ENCODE measurements around the gene PANX2.

The PANX2 gene

DNA sequence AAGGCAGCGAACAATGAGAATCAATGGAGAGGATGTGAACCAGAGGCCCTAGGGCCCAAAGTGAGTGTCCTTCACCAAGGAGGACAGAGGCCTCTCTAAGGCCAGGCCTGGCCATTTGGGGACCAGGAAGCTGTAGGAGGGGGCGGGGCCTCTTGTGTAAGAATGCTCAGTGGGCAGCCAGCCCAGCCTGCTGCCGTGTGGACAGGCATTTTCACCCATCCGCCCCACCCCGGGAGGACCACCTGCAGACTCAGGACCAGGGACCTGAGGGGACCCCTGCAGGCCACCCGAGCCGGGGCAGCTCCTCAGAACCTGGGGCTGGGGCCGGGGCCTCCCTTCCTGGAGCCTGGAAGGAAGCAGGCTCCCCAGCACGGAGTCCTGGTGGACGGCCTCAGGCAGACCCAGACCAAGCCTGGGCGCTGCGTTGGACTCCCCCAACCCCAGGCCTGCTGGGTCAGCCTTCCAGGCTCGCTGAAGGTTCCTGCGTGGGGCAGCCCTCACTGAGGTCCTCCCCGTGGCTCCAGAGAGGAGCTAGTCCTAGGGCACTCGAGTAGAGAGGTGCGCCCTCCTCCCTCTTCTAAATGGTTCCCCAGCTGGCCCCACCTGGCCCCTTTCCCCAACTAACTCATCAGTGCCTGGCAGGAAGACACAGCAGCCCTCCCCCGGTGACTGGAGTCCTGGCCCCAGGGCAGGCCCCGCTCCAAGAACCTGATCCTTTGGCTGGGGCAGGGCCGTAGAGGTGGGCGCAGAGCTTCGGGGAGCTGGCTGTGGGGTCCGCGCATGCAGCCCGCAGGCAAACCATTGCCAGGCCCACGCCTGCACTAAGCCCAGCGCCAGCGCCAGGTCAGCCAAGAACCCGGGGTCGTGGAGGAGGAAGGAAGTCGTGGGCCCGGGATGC is 13.7 kb downstream of the PANX2 start:
- peak; percentile 36 for DNase-seq

GRCh38 chr22:50184902-50185374 is 14.4 kb downstream of the PANX2 start:
- no peak for DNase-seq

DNA sequence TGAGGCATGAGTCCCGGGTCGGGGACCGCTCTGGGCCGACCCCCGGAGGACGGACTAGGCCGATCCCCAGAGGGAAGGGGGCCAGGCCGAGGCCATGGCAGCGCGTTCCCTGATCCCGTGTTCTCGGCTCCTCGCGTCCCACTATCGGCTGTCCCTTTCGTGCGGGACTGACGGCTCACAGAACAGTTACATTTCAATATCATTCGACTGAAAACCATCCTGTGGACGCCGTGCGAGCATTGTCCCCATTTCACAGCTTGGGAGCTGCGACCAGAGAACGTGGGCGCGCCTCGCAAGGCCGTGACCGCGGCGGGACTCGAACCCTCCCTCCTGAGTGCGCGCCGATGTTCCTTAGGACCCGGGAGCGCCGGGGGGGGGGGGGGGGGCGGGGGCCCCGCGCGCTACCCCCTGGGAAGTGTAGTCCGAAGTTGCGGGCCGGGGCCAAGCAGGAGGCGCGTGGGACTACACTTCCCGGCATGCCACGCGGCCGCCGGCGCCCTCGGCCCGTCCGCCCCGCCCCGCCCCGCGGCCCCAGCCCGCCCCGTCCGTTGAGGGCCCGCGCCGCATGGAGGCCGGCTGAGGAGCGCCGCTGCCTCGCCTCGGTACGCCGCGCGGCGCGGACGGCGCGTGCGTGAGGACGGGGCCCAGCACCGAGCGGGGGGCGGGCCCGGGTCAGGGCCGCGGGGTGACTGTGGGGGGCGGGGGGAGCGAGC is 15.0 kb downstream of the PANX2 start, which contains the start of gene TRABD:
TRABD (plus strand) TSS at position 539 of the 713 bp plus-strand sequence. CDS start 7,148 bp downstream, outside the sequence.
- peak; percentile 89 for DNase-seq

- no peak for DNase-seq
Measured at GRCh38 chr22:50186181-50186714, 15.7 kb downstream of the PANX2 start.

GRCh38 chr22:50186761-50187523 is 16.4 kb downstream of the PANX2 start:
- peak; percentile 18 for DNase-seq

DNA sequence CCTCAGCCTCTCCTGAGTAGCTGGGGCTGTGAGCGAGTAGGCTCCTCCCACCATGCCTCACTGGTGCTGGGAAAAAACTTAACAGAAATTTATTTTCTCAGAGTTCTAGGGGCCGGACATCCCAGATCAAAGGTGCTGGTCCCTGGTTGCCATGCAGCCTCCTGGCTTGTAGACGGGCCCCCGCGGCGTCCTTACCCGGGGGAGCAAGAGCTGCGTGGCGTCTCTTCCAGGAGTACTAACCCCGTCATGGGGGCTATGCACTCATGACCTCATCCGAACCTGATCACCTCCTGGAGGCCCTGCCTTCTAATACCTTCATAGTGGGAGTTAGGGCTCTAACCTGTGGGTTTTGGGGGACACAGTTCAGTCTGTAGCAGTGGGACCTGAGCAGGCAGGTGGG is 17.8 kb downstream of the PANX2 start:
- no peak for DNase-seq

GRCh38 chr22:50189184-50189848 is 18.8 kb downstream of the PANX2 start:
- no peak for DNase-seq

GRCh38 chr22:50189849-50190181 is 19.3 kb downstream of the PANX2 start:
- no peak for DNase-seq

DNA sequence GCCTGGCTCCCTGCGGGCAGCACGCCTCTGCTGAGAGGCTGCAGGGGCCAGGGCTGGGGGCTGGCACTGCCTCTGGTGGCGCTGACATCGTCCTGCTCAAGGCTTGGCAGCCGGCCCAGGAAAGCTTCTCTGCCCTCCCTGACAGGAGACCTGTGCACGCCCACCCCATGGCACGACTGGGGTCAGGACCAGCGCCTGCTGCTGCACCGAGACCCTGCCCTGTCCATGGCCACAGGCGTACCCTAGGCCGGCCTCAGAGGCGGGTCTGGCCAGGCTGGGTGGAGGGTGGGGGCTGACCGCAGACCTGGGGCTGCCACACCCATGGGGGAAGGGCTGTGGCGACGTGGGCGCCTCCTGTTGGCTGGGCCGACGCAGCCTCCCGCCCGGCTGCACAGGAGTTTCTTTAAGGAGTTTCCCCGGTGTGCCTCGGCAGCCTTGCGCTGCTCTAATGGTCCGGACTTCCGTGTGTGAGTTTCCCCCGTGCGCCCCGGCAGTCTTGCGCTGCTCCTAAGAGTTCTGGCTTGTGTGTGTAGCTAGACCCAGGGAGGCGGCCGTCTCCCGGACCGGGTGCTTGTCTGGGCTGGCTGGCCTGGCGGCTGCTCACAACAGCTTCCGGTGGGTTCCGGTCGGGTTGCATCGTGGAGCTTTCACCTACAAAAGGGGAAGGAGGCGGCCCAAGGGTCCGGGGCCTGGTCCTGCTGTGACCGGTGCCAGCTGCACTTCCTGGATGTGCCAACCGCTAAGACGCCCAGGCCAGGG is 19.8 kb downstream of the PANX2 start:
- peak; percentile 52 for DNase-seq

- no peak for DNase-seq
Measured at GRCh38 chr22:50190941-50191741, 20.6 kb downstream of the PANX2 start.

GRCh38 chr22:50192436-50193204 is 22.1 kb downstream of the PANX2 start:
- no peak for DNase-seq

DNA sequence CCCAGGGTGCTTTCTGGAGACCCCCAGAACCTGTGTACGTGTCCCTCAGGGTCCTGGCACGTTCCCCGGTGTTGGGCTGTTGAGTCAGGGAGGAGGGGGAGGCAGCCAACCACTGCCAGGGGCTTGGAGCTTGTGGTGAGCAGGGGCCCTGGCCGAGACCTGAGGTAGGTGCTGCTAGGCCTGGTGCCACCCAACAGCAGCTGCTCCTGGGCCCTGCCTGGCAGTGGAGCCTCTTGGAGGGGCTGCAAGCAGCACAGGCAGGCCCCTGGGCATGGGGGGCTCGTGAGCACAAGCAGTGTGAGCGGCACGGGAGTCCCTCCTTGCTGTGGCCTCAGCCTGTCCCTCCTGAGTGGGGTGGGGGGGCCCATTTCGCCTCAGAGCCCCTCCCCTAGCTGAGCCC is 23.1 kb downstream of the PANX2 start:
- DNase-seq: no peak

DNA sequence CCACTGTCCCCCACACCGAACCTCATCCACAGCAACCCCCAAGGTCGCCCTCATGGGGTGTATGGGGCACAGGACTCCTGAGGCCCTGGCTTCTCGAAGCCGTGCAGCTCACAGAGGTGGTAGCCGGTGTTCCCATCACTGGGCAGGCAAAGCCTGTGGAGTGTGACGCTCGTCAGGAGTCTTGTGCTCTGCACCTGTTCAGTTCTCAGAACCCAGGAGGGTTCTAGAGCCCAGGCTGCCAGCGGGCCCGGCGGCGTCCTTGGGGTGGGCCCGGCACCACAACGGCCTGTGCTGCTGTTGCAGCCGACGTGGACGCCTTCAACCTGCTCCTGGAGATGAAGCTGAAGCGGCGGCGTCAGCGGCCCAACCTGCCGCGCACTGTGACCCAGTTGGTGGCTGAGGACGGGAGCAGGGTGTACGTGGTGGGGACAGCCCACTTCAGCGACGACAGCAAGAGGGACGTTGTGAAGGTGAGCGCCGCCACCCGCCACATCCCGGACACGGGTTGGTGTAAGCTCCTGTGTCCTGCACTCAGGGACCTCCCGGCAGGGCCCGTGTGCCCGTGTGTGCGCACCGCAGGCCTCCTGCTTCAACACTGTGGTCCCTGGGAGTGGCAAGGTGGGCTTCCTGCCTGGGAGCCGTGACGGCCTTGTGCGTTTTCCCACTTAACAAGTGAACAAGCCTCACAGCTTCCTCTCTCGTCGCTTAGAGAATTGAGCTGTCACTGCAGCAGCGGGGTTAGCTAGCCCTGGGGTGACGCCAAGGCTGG is 23.7 kb downstream of the PANX2 start:
- DNase-seq: no peak

GRCh38 chr22:50196256-50196655 is 25.7 kb downstream of the PANX2 start:
- no peak for DNase-seq

DNA sequence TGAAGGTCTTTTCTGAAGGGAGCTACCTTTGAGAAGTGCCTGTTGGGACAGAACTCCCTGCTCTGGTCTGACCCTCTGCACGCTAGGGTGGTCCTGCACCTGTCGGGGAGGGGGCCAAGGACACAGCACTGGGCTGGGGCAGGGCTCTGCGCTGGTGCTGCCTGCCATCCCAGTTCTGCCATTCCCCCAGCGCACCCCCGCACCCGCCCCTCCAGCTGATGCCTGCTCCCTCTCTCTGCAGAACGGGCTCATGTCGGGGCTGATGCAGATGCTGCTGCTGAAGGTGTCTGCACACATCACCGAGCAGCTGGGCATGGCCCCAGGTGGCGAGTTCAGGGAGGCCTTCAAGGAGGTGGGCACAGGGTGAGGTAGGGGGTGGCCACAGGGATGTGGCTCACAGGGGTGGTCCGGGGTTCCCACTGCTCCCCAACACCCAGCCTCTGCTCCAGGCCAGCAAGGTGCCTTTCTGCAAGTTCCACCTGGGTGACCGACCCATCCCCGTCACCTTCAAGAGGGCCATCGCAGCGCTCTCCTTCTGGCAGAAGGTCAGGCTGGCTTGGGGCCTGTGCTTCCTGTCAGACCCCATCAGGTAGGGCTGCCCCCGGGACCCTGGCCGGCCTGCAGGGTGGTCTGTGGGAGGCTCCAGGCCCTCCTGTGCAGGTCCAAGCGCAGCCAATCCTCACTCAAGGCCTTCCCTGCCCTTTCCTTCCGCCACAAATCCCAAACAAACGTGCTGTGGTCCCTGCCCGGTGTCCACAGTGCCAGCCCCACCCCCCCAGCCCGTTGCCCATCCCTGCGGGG is 26.7 kb downstream of the PANX2 start:
- no peak for DNase-seq

GRCh38 chr22:50197856-50198623 is 27.5 kb downstream of the PANX2 start:
- no peak for DNase-seq

DNA sequence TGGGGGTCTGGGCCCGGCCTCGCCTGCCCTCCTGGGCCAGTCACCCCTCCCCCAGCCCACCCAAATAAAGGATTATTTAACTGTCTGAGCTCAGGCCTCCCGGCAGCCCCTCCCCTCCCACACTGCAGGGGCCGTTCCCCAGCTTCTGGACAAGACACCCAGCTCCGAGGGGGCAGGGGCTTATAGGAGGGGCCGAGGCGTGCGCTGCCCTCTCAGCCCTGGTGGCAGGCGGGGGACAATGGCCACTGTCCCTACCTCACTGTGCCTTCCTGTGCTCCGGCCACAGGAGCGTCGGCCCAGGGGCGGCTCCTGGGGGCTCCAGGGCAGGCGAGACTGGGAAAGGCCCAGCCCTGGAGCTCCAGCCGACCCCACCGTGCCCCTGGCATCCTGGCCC is 28.1 kb downstream of the PANX2 start:
- DNase-seq: no peak

All from fibroblast of skin of back (primary cell).